Measurements from ENCODE around the gene ADAMTS12. TPM values are rescaled to one million over a fixed set of nuclear protein-coding genes. Genes with fewer than 3 reads are reported as not detected.

The ADAMTS12 gene
- total RNA-seq, 4 donors from 2014 or later, result 0.22 to 1.2 (median 0.77) TPM

DNA sequence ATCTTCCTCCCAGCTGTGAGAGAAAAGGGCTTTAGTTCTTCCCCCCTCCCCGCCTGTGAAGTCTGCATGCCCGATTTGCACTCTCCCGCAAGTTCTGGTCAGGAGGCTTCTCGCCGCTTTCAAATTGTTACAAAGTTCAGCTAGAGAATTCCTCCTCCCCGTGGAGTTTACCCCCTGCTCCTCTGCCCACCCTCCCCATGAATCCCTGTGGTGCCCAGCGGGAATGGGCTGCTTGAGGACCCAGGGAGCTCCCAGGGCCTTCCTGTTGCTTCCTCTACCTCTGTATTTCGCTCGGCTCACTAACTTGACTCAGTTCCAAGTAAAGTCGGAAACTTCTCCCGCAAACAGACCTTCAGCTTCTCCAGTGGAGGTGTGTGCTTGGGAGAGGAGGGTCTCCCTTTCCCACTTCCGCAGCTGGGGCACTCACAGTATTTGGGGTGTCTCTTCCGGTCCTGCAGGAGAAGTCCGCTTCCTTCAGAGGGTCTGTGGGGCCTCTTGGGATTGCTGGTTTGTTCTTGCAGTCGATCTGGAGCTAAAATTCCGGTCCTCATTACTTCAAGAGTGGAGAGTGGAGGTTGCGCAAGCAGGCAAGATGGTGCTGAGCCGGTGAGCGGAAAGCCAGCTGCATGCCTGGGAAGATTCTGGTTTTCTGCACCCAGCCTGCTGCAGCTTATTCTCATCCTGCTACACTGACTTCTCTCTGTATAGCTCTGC is 97.8 kb downstream of the ADAMTS12 start:
- DNase-seq (ENCODE audit: low spot score in 2 of 2), result no peak
- TF ChIP-seq, protein P1, sequence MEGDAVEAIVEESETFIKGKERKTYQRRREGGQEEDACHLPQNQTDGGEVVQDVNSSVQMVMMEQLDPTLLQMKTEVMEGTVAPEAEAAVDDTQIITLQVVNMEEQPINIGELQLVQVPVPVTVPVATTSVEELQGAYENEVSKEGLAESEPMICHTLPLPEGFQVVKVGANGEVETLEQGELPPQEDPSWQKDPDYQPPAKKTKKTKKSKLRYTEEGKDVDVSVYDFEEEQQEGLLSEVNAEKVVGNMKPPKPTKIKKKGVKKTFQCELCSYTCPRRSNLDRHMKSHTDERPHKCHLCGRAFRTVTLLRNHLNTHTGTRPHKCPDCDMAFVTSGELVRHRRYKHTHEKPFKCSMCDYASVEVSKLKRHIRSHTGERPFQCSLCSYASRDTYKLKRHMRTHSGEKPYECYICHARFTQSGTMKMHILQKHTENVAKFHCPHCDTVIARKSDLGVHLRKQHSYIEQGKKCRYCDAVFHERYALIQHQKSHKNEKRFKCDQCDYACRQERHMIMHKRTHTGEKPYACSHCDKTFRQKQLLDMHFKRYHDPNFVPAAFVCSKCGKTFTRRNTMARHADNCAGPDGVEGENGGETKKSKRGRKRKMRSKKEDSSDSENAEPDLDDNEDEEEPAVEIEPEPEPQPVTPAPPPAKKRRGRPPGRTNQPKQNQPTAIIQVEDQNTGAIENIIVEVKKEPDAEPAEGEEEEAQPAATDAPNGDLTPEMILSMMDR (IDR thresholded peaks at IDR 0.05), result no peak
- no peak for TF ChIP-seq POLR2A (IDR thresholded peaks at IDR 0.05)
- no peak overlapping the region for H3K4me3 ChIP-seq (ENCODE audit: low read depth, poor library complexity, severe bottlenecking)
- intact Hi-C loops (cut with DNase I; ENCODE audit: low total_unique reads), result no loop called here
- 67 to 68% methylated on average over 19 of the region's 19 CpGs for WGBS, 2 donors

DNA sequence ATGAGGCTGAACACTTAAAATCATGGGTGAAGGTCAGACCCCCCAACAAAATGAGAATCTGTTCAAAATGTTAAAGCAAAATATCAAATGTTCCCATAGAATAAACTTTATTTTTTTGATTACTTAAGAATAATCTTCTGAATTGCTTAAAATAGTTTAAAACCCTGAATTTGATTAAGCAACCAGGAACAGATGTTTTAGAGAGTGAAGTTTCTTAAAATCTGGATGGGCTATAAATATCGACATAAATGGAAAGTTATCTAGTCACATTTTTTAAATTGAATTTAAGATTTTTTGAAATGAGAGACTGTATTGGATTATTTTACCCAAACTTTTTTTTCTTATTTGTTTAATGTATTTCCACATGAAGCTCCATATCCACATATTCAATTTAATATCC is 98.5 kb downstream of the ADAMTS12 start:
- TF ChIP-seq, protein P1 (IDR thresholded peaks at IDR 0.05), result no peak
- TF ChIP-seq POLR2A (IDR thresholded peaks at IDR 0.05), result no peak
- intact Hi-C loops (cut with DNase I; ENCODE audit: low total_unique reads), result no loop called here
- H3K4me3 ChIP-seq (ENCODE audit: low read depth, poor library complexity, severe bottlenecking), result no peak overlapping the region
- DNase-seq (ENCODE audit: low spot score in 2 of 2), result no peak
- WGBS, 2 donors, result 61 to 66% methylated on average over 1 of the region's 1 CpG

DNA sequence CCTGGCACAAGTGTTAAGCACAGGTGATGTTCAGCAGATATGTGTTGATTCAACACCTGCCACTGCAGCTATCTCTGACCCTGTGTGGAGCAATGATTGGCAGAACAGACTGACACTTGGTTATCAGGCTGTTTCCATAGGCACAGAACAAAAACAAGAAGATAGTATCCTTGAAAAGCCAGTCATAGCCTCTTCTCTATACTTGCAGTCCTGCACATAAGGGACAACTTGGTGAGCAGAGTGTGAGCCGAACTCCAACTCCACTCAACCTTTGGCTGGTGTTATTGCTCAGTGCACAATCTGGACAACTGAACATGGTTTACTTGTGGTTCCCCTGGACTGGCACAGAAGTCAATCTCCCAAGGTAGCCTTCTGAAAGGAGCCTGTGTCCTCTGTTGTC is 99.2 kb downstream of the ADAMTS12 start:
- TF ChIP-seq, protein P1 (IDR thresholded peaks at IDR 0.05), result no peak
- TF ChIP-seq POLR2A (IDR thresholded peaks at IDR 0.05), result no peak
- intact Hi-C loops (cut with DNase I; ENCODE audit: low total_unique reads), result no loop called here
- DNase-seq (ENCODE audit: low spot score in 2 of 2), result no peak
- H3K4me3 ChIP-seq (ENCODE audit: low read depth, poor library complexity, severe bottlenecking), result no peak overlapping the region
- WGBS, 2 donors, result 93 to 100% methylated on average over 1 of the region's 1 CpG

DNA sequence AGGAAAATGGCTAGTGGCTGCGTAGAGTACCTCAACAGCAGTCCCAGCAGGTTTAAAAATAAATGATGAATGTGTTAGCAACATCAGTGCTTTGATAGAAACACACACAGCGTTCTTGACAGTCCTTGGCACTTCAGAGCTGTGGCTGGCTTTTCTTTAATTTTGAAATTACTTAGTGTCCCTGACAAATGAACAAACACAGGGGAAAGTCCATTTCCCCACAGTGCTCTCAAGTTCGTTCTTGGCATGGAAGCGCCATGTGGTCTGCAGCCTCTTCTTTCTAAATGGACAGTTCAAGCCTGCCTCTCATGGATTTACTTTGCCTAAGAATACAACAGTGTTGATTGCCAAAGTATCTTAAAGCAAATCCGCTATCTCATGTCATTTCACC is 102.2 kb downstream of the ADAMTS12 start:
- TF ChIP-seq, protein P1 (IDR thresholded peaks at IDR 0.05), result no peak
- TF ChIP-seq POLR2A (IDR thresholded peaks at IDR 0.05), result no peak
- WGBS, 2 donors, result 63 to 79% methylated on average over 5 of the region's 5 CpGs

DNA sequence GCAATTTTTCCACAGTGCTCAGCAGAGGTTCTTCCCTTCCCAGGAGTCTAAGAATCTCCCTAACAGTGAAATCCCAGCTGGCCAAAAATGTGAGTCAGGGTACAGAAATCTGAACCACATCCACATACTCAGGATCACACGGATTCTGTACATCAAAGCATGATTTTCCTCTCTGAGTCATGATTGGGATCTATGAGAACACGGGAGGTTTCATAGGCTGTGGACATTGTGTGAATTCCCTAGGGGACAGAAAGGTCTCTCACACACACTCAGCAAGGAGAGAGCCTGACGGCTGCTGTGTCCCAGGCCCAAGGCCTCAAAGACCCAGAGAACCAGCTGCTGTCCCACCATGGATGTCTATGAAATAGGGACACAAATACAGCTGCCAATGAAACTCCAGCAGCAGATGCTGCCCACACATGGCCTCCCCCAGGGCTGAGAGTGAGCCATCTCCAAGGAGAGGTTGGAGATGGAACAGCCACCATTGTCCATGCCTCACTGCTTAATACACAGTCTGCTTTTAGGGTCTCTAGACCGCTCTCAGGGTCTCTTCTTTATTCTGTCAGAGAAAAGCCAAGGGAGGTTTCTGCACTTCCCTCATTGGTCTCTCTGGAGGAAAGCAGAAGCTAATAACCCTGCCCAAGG is 102.7 kb downstream of the ADAMTS12 start:
- WGBS, 2 donors, result 61 to 62% methylated on average over 4 of the region's 4 CpGs
- no peak for TF ChIP-seq POLR2A (IDR thresholded peaks at IDR 0.05)
- TF ChIP-seq, protein P1 (IDR thresholded peaks at IDR 0.05), result no peak
- intact Hi-C loops (cut with DNase I; ENCODE audit: low total_unique reads), result no loop called here
- no peak overlapping the region for H3K4me3 ChIP-seq (ENCODE audit: low read depth, poor library complexity, severe bottlenecking)
- DNase-seq (ENCODE audit: low spot score in 2 of 2), result no peak

More for the DNA sequence above, 102.2 kb downstream of the ADAMTS12 start:
- no peak overlapping the region for H3K4me3 ChIP-seq (ENCODE audit: low read depth, poor library complexity, severe bottlenecking)
- intact Hi-C loops (cut with DNase I; ENCODE audit: low total_unique reads), result no loop called here
- DNase-seq (ENCODE audit: low spot score in 2 of 2), result no peak

Data from lower leg skin (tissue), 4 donors.